GM19438 (cell line): Measurements from ENCODE around the gene BRD3OS.

Experiments
- ATAC-seq: cut with Tn5 transposase; IDR thresholded peaks from one replicate; pipeline ENCODE4 v1.9.1; 2021; ENCODE audit warnings: low read depth; ENCODE audit not compliant: unreplicated experiment

Gene BRD3OS, protein sequence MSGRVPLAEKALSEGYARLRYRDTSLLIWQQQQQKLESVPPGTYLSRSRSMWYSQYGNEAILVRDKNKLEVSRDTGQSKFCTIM

GRCh38 chr9:134024828-134025605, at the start of gene BRD3OS:
Gene BRD3OS, plus strand, starts transcription at chr9:134025481. Its CDS starts 1,267 bp downstream, at chr9:134026748.
- ATAC-seq = peak; percentile 82

- ATAC-seq = no peak
Measured at GRCh38 chr9:133975511-133975910, 49.8 kb upstream of the BRD3OS start.

DNA sequence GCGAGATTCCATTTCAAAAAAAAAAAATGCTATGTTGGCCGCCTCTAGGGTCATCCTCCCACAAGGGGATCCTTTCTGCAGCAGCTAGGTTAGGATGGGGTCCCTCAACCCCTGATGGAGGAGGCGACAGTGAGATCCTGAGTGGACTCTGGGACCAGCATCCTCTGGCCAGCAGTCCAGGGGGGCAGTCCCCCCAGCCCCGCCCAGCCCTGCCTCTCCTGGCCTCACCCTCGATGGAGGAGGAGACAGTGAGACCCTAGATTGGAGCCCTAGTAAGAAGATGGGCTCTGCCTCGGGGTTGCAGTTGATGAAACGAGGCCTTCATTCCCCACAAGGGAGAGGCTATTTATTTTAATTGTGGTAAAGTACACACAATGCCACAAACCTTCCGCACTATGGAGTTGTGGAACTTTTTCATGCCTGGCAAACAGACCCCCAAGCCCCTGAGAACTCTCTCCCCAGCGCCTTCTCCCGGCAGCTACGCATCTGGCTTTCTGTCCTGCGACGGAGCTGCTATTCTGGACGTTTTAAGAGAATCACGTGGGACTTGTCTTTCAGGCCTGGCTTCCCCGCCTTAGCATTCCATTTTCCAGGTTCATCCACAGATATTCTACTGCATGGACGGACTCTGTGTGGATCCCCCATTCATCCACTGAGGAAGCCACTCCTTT, 49.0 kb upstream of the BRD3OS start:
- no peak for ATAC-seq

DNA sequence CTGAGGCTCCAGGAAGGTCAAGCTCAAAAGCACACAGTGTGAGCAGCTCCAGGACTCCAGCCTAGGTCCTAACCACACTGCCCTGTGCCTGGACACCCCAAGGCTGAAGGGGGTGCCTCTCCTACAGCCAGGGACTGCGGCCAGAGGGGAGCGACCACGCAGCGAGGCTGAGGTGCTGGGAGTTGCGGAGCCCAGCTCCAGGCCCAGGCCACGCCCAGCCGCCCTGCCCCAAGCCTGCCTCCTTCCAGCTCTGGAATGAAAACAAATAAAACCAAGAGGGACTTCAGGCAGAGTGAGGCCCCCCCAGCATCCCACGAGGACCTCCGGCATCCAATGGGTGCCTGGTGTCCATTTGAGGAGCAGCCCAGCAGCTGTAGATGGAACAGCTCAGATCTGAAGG, 48.4 kb upstream of the BRD3OS start:
- no peak for ATAC-seq

DNA sequence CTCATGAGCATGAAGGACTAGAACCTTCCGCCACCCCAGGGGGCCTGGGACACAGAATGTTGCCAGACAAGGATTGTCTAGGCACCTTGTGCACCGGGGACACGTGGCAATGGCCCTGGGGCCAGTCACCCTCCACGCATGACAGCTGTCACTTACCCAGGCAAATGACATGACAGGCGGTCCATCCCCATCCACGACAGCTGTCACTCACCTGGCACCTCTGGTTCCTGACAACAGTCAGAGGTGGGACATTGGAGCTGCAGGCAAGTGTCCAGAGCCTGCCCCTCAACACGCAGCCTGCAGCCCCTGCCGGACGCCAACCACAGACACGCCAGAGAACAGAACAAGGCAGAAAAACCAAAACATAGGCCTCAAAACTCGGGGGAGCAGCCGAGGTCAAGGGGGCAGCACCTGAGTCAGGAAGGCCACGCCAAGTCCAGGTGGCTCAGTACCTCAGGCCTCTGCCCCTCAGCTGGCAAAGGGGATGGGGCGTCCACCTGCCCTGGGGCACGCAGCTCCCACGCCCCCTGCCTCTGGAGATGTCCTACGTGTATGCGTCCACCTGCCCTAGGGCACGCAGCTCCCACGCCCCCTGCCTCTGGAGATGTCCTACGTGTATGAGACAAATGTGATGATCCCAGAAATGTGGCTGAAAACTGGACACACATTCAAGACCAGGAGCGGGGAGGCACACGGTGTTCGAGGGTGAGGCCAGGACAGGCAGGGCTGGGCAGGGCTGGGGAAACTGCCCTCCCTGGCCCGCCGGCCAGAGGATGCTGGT, 47.7 kb upstream of the BRD3OS start:
- no peak for ATAC-seq

- no peak for ATAC-seq
Measured at GRCh38 chr9:133978226-133978898, 46.9 kb upstream of the BRD3OS start.

DNA sequence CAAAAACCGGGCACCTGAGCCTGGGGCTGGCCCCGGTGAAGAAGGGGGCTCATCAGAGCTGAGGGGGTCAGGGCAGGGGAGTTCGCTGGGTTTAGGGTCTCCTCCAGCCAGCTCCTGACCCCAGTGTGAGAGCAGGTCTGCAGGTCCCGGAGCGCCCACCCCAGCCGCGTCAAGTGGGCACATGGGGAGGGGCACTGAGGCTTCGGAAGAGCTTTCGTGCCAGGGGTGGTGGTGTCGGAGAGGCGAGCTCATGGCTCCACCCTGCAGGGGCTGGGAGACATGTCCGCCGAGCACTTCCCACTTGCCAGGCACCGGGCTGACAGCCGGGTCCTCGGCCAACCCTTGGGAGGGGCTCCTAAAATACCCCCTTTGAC, 46.4 kb upstream of the BRD3OS start:
- ATAC-seq = no peak

DNA sequence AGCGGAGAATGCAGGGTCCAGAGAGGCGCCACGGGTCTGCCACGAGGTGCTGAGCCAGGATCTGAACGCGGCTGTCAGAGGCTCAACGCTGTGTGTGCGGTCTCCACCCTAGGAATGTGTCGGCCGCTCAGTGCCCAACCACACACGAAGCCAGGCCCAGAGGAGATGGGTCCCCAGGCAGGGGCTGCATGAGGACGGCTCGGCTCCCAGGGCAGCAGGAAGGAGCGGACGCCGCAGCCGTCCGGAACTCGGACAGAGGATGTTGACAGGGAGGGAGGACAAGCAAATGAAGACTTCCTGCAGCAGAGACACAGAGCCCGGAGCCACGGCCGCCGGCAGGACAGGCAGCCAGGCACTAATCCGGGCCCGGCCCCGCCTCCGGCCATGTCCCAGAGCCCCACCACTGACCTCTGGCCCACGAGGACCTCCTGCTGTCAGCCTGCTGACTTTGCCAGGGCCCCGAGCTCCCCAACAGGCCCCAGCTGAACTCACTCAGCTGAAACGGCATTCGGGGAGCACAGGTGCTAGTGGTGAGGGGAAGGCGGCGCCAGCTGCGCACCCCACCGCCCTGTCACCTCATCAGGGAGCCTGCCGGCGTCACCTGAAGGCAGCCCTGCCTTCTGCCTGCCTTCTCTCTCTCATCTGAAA, 45.9 kb upstream of the BRD3OS start:
- peak; percentile 57 for ATAC-seq

DNA sequence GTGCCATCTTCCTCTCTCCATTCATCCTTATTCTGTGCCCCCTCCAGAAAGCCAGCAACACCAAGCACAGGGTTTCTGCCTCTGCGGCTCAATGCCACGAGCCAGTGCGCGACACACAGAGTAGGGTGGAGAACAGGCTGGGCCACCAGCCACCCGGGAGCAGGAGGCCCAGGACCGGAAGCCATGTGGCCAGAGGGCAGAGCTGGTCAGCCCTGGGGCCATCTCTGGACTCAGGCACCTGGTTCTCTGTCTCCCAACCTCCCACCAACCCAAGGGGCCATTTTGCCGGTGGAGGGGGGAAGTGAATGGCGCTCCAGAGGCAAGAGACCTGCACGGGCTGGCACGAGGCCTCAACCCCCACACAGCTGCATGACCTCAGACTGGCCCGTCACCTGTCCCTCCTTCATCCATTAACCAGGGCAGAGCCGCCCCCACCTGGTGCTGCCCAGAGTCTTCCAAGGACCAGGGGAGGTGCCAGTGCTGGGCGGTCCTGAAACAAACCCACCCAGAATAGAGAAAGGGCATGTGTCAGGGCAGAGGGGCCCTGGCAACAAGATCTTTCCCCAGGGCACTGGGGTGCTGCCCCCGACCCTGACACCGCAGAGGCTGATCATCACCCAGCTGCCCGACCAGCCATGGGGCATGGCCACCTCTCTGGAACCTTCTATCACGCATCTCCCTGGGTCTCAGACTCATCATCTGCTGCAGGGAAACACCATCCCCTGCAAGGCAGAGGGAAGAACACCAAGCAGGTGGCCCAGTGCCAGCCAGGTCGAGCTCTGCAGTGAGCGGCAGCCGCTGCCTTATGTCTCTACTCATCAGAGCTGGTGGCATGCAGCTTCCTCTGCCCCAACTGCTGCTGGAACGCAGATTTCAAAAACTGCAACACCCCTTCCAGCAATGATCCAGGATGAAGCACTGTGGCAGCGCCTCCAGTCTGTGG, 45.1 kb upstream of the BRD3OS start:
- ATAC-seq = no peak

- ATAC-seq = no peak
Measured at GRCh38 chr9:133980864-133981588, 44.3 kb upstream of the BRD3OS start.

- ATAC-seq = no peak
Measured at GRCh38 chr9:133981589-133981957, 43.7 kb upstream of the BRD3OS start.

GRCh38 chr9:133981958-133982681, 43.2 kb upstream of the BRD3OS start:
- no peak for ATAC-seq

- no peak for ATAC-seq
Measured at GRCh38 chr9:133982971-133983720, 42.1 kb upstream of the BRD3OS start.

- no peak for ATAC-seq
Measured at GRCh38 chr9:133986061-133986460, 39.2 kb upstream of the BRD3OS start.

GRCh38 chr9:133986774-133987445, 38.4 kb upstream of the BRD3OS start:
- no peak for ATAC-seq

DNA sequence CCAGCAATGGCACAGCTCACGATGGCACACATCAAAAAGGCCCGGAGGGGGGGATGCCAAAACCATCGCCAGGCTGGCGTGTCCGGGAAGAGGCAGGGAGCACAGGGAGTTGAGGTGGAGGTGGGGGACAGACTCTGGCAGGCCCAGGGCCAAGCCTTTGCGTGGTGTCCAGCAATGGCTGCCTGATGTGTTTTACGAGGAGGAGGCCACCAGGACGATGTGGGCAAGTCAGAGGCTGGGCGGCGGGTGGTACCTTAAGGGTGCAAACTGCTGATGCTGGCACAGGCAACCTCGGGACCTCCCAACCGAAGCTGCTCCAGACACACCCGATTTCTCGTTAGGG, 37.9 kb upstream of the BRD3OS start:
- no peak for ATAC-seq
